Calu3 (cell line): ENCODE results near the gene TNS2. TPM values are rescaled to one million over a fixed set of nuclear protein-coding genes. Genes with fewer than 3 reads are reported as not detected.
A peak's percentile ranks its signal among the peaks of the same experiment; 100 is the strongest.

Experiments
- BruUV-seq: library from RNA; stranded (reverse); fragments of 400-500 nt; replicated peaks from 2 replicates; lab custom pipeline; 2021; lab: Mats Ljungman, UMichigan
- CTCF ChIA-PET: fragments of 300-600 bp; sonication (Branson Sonifier 250); formaldehyde crosslinking; loops from one replicate; lab custom pipeline; 2022; ENCODE audit warnings: antibody characterized with exemption; lab: Charles Lee
- DNase-seq: peaks from one replicate; pipeline ENCODE4 v3.0.0; 2022
- H3K27ac Mint-ChIP-seq: one replicate; pipeline ENCODE4 v1.8.0; 2022; ENCODE audit warnings: mixed read lengths; ENCODE audit not compliant: unreplicated experiment
- H3K27me3 Mint-ChIP-seq: one replicate; pipeline ENCODE4 v1.8.0; 2022; ENCODE audit warnings: mixed read lengths; ENCODE audit not compliant: unreplicated experiment
- H3K36me3 Mint-ChIP-seq: one replicate; pipeline ENCODE4 v1.8.0; 2022; ENCODE audit warnings: mild to moderate bottlenecking, moderate library complexity, mixed read lengths; ENCODE audit not compliant: insufficient read depth, unreplicated experiment
- H3K4me1 Mint-ChIP-seq: one replicate; pipeline ENCODE4 v1.8.0; 2022; ENCODE audit warnings: mild to moderate bottlenecking, low read depth, mixed read lengths; ENCODE audit not compliant: unreplicated experiment
- H3K4me3 Mint-ChIP-seq: one replicate; pipeline ENCODE4 v1.8.0; 2022; ENCODE audit warnings: mild to moderate bottlenecking, low read depth, moderate library complexity, mixed read lengths; ENCODE audit not compliant: unreplicated experiment
- H3K9me3 Mint-ChIP-seq: one replicate; pipeline ENCODE4 v1.8.0; 2022; ENCODE audit warnings: low read depth, mixed read lengths; ENCODE audit not compliant: unreplicated experiment
- intact Hi-C: fragments of 100-400 bp; cut with micrococcal nuclease; formaldehyde crosslinking; loops from one replicate; pipeline ENCODE4 v1.10.0; 2022; ENCODE audit not compliant: unreplicated experiment
- total RNA-seq: library from RNA; stranded (reverse); gene quantifications from 2 replicates; pipeline ENCODE4 v1.2.3, GENCODE V29; 2022
- TF ChIP-seq, protein P1 (sequence below): fragments of 200-600 bp; IDR thresholded peaks from one replicate; pipeline ENCODE4 v1.8.0; 2022; ENCODE audit warnings: antibody characterized with exemption; ENCODE audit not compliant: unreplicated experiment

The TNS2 gene
- total RNA-seq, 1 experiment from 2014 or later = 1.3 TPM

DNA sequence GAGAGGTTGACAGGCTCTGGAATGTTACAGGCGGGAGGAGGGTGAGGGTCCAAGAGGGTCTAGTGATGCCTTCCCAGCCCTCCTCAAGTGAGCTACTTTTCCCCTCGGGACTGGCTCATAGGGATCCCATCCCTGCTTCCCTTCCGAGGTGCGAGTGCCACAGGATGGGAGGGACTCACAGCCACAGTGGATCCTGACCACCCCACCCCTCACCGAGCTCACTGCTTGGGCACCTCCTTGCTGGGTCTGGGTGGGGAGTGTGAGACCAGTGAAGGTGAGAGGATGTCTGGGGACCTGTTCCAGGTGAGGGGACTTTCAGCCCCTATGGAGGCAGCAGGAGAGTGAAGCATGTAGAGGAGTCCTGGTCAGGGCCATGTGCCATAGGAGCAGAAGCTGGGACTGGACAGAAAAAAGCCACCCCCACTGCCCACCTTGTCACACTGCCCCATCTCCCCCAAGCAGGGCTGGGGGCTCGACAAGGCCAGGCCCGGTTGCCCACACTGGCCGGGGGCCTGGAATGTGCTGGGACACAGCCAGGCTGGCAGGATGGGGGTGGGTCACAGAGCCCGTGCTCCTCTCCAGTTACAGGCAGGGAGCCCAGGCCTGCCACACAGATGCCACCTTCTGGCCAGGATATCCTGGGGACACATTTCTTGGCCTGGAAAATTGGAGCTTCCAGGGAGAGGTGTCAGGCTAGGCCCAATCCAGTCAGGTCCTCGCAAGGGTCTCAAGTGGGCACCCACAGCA, 1.7 kb upstream of the TNS2 start:
- intact Hi-C loops = no loop called here
- no TSS peak for BruUV-seq
- Mint-ChIP-seq H3K27ac (peak overlapping the region; percentile 21), H3K9me3 (no peaks in the 10 kb centered on the region), H3K4me3 (peak overlapping the region; percentile 24), H3K4me1 (peaks cover 32% of the 10 kb centered on the region), H3K27me3 (no peaks in the 10 kb centered on the region), H3K36me3 (peaks cover 47% of the 10 kb centered on the region)
- TF ChIP-seq, protein P1, sequence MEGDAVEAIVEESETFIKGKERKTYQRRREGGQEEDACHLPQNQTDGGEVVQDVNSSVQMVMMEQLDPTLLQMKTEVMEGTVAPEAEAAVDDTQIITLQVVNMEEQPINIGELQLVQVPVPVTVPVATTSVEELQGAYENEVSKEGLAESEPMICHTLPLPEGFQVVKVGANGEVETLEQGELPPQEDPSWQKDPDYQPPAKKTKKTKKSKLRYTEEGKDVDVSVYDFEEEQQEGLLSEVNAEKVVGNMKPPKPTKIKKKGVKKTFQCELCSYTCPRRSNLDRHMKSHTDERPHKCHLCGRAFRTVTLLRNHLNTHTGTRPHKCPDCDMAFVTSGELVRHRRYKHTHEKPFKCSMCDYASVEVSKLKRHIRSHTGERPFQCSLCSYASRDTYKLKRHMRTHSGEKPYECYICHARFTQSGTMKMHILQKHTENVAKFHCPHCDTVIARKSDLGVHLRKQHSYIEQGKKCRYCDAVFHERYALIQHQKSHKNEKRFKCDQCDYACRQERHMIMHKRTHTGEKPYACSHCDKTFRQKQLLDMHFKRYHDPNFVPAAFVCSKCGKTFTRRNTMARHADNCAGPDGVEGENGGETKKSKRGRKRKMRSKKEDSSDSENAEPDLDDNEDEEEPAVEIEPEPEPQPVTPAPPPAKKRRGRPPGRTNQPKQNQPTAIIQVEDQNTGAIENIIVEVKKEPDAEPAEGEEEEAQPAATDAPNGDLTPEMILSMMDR = no peak
- CTCF ChIA-PET = interaction anchor here (0.7 to 1.6 kb wide), 6 partner anchors 10 to 149 kb away, joined by 3 to 7 read pairs (median 3); partner anchors contain the start of gene SPRYD3
- peak; percentile 65 for DNase-seq

DNA sequence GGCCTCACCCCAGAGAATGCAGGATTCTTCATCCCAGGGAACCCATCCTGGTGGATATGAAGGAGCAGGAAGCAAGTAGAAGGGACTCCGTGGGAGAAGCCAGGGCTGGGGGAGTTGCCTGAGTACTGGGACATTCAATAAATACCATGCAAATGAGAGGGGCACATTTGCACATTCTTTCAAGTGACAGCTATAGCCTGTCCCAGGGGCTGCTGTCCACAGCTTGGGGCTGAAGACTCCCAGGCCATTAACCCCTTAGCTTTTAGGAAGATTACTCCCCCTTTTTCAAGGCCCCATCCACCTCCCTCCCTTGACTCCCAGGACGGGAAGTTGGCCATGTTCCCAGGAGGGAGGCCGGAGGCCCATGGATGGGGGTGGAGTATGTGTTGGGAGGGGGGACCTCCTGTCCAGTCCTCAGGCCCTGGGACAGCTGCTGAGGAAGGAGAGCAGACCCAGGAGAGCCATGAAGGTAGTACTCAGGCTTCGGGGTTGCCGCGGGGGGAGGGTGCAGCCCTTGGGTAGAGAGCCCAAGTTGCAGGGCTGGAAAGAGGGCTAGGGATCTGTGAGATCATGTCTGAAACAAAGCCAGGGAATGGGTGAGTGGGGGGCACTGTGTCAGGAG, 974 bp upstream of the TNS2 start:
- Mint-ChIP-seq H3K27ac (peak overlapping the region; percentile 21), H3K27me3 (no peaks in the 10 kb centered on the region), H3K4me1 (peaks cover 32% of the 10 kb centered on the region), H3K9me3 (no peaks in the 10 kb centered on the region), H3K36me3 (peaks cover 49% of the 10 kb centered on the region), H3K4me3 (no peak overlapping the region)
- no peak for DNase-seq
- intact Hi-C loops = no loop called here
- TF ChIP-seq, protein P1 = no peak
- CTCF ChIA-PET = interaction anchor here (0.7 to 1.2 kb wide), 2 partner anchors 11 to 13 kb away, joined by 3 read pairs; no protein-coding TSS in a partner anchor
- no TSS peak for BruUV-seq

DNA sequence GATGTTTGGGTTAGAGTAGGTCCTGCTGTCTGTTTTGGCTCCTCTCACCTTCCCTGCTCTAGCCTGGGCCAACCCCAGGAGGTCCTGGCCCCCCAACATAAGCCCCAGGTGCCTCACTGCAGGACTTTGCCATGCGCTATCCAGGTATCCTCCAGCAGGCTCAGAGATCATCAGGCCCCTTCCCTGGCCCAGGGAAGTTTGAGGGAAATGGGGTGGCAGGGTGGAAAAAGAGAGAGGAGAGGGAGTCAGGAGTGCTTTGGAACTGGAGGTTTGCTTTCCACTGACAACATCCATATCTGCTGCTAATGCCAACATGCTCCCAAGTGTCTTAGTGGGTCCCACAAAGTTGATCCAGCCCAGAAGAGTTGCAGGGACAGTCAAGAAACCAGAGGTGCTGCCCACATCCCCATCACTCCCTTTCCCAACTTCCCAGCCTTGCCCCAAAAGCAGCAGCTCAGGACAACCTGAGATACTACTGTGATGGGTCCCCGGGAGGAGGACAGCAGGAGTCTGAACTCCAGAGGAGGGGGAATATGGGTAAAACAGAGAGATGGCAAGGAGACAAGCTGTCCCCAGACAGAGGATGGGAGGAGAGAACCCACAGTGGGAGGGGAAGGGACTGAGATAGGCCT, 677 bp downstream of the TNS2 start:
- intact Hi-C loops = no loop called here
- no peak overlapping the region for H3K4me3 Mint-ChIP-seq
- H3K27me3 Mint-ChIP-seq = no peaks in the 10 kb centered on the region
- TF ChIP-seq, protein P1 = no peak
- BruUV-seq = no TSS peak
- DNase-seq = no peak
- peaks cover 44% of the 10 kb centered on the region for H3K36me3 Mint-ChIP-seq
- H3K9me3 Mint-ChIP-seq = no peaks in the 10 kb centered on the region
- peaks cover 19% of the 10 kb centered on the region for H3K4me1 Mint-ChIP-seq
- CTCF ChIA-PET = no interaction called here
- H3K27ac Mint-ChIP-seq = no peak overlapping the region

DNA sequence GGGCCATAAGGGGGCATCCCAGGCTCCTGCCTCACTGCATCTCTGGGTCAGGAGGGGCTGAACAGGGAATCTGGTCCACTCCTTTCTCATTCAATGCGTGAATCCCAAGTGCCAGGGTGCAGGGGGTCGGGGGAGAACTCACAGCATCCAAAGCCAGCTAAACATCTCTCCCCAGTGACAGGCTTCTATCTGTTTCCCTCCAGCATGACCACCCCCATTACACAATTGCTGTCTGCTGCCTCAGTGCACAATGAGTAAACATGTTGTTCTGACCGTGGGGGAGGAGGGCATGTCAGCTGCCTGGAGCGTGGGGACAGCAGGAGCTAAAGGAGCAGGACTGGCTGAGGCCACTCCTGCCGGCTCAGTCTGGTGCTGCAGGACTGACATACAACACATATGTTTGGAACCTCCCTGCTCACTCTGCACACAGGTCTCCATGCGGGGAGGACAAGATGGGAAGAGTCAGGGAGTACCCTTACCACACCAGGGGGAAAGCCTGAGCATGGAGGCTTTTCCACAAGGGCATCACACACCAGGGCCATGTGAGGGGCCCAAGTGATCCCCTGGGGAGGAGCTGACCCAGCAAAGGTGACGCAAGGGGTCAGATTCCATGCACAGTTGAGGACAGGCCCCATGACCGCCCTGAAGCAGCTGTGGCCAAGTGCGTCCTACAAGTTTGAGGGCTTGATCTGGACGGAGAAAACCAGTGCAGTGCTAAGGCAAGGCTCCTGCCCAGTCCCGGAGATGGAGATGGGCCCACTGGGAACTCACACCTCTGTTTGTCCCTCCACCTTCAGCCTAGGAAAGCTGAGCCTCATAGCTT, 1.4 kb downstream of the TNS2 start:
- Mint-ChIP-seq H3K36me3 (peaks cover 39% of the 10 kb centered on the region), H3K4me3 (no peak overlapping the region), H3K27me3 (no peaks in the 10 kb centered on the region), H3K4me1 (peaks cover 15% of the 10 kb centered on the region), H3K27ac (no peak overlapping the region), H3K9me3 (no peaks in the 10 kb centered on the region)
- intact Hi-C loops = no loop called here
- CTCF ChIA-PET = no interaction called here
- TSS peak; percentile 14 for BruUV-seq
- no peak for DNase-seq
- TF ChIP-seq, protein P1 = no peak
